ENCODE results near the gene TDRD12.
"Not testable (repeated sequence)": the region's sequence is repeated elsewhere in the genome, so short reads cannot be mapped to it uniquely, and the experiment has no call there.

The TDRD12 gene

DNA sequence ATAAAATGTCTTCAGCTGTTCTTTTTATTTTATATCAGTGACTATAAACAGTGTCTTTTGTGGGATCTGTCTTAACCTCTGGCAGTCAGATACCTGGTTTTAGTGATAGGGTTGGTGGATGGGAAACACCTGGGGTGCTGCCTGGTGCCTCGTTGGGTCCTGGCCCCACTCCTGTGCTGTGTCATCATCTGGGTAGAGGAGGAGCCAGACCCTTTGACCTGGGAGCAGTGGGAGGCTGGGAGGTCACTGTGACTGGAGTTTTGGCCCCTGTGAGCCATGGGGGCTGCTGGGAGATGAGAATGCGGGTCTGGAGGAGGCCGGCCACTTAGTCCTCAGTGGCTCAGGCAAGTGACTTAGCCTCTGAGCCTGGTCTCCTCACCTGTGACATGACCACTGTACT, 29.4 kb downstream of the TDRD12 start:
- no peak for DNase-seq

GRCh38 chr19:32749361-32749760, 29.8 kb downstream of the TDRD12 start:
- DNase-seq: no peak

- DNase-seq: peak; percentile 9
These were observed 31.0 kb downstream of the TDRD12 start for GRCh38 chr19:32750441-32751055.

DNA sequence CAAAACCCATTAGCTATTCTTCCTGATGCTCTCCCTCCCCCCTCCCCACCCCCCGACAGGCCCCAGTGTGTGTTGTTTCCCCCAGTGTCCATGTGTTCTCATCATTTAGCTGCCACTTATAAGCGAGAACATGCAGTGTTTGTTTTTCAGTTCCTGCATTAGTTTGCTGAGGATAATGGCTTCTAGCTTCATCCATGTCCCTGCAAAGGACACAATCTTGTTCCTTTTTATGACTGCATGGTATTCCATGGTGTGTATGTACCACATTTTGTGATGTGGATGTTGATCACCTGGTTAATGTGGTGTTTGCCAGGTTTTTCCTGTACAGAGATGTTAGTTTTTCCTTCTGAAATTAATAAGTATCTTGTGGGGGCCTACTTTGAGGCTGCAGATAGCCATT, 31.5 kb downstream of the TDRD12 start:
- DNase-seq: no peak

DNA sequence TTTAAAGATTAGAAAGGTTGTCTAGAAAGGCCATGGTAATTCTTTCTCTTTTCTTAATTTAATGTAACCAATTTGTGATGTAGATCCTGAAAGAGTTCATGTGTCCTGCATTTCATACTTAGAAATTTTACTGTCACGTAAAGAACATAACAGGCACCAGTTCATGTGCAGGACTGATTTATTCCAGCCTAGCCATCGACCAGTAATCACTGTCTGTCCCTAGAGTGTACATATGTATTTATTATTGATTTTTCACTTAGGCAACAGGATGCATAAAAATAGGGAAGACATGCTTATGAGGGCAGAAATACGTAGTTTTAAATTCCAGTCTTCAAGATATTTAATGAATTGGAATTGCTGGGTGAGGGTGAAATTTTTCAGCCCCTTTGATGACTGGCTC, 37.6 kb downstream of the TDRD12 start:
- DNase-seq: no peak

DNA sequence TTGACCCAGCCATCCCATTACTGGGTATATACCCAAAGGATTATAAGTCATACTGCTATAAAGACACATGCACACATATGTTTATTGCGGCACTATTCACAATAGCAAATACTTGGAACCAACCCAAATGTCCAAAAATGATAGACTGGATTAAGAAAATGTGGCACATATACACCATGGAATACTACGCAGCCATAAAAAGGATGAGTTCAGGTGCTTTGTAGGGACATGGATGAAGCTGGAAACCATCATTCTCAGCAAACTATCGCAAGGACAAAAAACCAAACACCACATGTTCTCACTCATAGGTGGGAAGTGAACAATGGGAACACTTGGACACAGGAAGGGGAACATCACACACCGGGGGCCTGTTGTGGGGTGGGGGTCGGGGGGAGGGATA, 45.8 kb downstream of the TDRD12 start:
- DNase-seq: not testable (repeated sequence)

- no peak for DNase-seq
These were observed 48.5 kb downstream of the TDRD12 start for GRCh38 chr19:32767951-32768679.

DNA sequence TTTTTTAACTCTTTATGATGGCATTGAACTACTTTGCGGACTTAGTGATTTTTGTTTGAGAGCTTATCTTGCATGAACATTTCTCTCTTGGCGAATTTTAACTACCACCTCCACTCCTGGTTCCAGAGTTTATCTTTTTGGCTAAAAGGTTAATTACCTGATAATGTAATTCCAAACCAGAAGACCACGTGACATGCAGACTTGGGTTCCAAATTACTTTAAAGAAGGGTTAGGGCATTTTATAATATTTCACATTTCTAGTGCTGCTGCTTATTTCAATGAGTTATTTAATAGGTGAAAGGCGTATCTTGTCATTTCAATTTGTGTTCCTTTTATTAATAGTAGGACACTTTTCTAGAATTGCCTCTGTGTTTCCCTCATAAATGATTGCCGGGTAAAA, 52.0 kb downstream of the TDRD12 start:
- no peak for DNase-seq

DNA sequence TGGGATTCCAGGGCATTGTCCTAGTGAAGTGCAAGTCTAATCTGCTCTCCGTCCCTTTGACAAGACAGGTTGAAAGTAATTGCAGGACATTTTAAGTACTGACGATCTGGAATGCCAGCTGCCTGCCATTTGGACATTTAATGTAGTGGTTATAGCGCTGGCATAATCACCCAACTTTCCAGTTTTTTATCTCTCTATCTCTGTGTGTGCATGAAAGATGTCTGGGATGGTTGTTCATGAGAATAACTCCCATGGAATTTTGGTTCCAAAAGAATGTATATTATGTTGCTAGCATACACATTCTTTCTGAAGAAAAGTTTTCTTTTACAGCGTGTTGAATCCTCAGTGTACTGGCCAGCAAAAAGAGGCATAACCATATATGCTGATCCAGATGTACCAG, 53.6 kb downstream of the TDRD12 start:
- DNase-seq: no peak

DNA sequence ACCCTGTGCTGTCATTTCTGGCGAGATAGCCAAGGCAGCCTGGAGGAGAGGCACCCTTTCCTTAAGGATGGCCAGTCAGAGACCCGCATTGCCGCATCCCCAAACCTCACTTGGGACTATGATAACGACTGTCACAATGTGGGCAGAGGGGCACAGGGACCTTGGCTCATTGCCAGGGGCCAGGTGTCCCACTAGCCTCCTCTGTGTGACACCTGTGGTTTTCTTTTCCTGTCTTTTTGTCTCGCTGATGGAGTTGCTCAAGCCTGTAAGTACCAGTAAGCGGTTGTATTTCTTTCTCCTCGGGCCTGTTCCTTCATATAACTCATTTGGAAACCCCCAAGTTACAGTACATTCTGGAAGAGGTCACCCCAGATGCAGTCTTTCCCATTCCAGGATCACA, 59.5 kb downstream of the TDRD12 start:
- no peak for DNase-seq

GRCh38 chr19:32781280-32781679, 61.7 kb downstream of the TDRD12 start:
- DNase-seq: no peak

GRCh38 chr19:32782089-32782488, 62.5 kb downstream of the TDRD12 start:
- DNase-seq: not testable (repeated sequence)

DNA sequence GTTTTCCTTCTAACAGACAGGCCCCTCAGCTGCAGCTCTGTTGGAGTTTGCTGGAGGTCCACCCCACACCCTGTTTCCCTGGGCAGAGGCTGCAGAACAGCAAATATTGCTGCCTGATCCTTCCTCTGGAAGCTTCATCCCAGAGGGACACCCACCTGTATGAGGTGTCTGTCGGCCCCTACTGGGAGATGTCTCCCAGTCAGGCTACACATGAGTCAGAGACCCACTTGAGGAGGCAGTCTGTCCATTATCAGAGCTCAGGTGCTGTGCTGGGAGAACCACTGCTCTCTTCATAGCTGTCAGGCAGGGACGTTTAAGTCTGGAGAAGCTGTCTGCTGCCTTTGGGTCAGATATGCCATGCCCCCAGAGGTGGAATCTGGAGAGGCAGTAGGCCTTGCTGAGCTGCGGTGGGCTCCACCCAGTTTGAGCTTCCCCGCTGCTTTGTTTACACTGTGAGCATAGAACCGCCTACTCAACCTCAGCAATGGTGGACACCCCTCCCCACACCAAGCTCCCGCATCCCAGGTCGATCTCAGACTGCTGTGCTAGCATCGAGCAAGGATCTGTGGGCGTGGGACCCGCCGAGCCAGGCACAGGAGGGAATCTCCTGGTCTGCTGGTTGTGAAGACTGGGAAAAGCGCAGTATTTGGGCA, 67.7 kb downstream of the TDRD12 start:
- DNase-seq: not testable (repeated sequence)

DNA sequence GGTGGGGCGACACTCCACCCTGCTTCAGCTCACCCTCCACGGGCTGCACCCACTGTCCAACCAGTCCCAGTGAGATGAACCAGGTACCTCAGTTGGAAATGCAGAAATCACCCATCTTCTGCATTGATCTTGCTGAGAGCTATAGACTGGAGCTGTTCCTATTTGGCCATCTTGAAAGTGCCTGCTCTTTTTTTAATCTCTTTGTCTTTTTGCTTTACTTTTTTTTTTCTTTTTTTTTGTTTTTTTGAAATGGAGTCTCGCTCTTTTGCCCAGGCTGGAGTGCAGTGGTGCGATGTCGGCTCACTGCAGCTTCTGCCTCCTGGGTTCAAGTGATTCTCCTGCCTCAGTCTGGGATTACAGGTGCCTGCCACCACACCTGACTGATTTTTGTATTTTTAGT, 68.3 kb downstream of the TDRD12 start:
- DNase-seq: not testable (repeated sequence)

DNA sequence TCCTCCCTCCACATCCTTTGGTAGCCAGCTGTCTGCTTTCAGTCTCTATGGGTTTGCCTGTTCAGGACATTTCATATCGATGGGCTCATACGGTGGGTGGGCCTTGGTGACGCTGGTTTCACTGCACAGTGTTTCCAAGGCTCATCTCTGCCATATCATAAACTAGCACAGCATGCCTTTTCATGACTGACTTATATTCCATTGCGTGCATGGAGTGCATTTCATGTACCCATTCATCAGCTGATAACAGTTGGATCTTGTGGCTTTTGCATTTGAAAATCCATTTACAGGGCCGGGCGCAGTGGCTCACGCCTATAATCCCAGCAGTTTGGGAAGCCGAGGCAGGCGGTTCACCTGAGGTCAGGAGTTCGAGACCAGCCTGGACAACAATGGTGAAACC, 69.9 kb downstream of the TDRD12 start:
- DNase-seq: no peak

DNA sequence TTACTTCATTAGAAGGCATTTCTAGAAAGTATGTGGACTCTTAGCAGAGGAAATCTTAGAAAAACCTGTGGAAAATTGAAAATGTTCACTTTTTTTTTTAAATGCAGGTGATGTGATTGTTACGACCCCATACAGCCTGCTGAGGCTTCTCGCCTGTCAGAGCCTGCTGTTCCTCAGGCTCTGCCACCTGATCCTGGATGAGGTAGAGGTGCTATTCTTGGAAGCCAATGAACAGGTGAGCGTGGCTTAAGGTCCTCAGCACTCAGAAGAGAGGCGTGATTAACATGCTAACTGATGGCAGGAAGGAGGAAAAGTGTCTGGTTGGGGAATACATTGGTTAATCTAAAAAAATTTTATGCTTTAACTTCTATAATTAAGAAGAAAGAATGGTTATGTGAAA, 78.6 kb downstream of the TDRD12 start:
- no peak for DNase-seq

DNA sequence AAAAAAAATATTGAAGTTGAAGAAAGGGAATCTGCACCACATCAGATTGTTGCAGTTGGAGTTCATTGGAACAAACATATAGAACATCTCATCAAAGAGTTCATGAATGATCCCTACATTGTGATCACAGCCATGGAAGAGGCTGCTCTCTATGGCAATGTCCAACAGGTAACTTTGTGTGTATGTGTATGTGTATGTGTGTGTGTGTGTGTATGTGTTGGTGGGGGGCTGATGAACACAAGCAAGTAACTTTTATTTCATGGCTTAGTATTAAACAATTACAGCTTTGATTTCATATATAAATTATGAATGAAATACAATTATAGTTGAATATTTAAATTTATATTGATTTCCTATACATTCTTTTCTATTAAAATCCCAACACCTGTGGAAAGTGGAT, 80.6 kb downstream of the TDRD12 start:
- no peak for DNase-seq

- DNase-seq: no peak
These were observed 81.2 kb downstream of the TDRD12 start for GRCh38 chr19:32800754-32801153.

- DNase-seq: no peak
These were observed 83.3 kb downstream of the TDRD12 start for GRCh38 chr19:32802840-32803239.

- DNase-seq: no peak
These were observed 88.7 kb downstream of the TDRD12 start for GRCh38 chr19:32808236-32808635.

- DNase-seq: no peak
These were observed 89.7 kb downstream of the TDRD12 start for GRCh38 chr19:32809254-32809653.

GRCh38 chr19:32809754-32810153, 90.2 kb downstream of the TDRD12 start:
- no peak for DNase-seq

DNA sequence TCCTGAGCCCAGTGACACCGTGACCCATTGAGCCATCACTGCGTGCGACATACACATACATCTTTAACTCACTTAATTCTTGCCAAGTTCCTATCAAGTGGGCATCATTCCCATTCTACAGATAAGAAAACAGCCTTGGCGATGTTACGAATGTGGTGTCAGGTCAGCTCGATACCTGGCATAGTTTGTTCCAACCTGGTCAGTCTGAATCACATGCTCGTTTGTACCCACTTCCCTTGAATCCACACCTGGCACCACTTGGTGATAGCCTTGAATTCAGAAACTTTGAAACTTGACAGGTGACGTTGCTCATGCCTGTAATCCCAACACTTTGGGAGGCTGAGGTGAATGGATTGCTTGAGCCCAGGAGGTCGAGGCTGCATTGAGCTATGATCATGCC, 90.9 kb downstream of the TDRD12 start:
- DNase-seq: no peak

- DNase-seq: no peak
These were observed 91.6 kb downstream of the TDRD12 start for GRCh38 chr19:32811151-32811550.
